GM21737 (cell line): Measurements from ENCODE around the gene HOXC4.

ENCODE experiments used
- ATAC-seq: cut with Tn5 transposase; IDR thresholded peaks from one replicate; pipeline ENCODE4 v1.9.1; 2021; ENCODE audit warnings: mild to moderate bottlenecking, moderate library complexity; ENCODE audit not compliant: unreplicated experiment

Gene HOXC4

DNA sequence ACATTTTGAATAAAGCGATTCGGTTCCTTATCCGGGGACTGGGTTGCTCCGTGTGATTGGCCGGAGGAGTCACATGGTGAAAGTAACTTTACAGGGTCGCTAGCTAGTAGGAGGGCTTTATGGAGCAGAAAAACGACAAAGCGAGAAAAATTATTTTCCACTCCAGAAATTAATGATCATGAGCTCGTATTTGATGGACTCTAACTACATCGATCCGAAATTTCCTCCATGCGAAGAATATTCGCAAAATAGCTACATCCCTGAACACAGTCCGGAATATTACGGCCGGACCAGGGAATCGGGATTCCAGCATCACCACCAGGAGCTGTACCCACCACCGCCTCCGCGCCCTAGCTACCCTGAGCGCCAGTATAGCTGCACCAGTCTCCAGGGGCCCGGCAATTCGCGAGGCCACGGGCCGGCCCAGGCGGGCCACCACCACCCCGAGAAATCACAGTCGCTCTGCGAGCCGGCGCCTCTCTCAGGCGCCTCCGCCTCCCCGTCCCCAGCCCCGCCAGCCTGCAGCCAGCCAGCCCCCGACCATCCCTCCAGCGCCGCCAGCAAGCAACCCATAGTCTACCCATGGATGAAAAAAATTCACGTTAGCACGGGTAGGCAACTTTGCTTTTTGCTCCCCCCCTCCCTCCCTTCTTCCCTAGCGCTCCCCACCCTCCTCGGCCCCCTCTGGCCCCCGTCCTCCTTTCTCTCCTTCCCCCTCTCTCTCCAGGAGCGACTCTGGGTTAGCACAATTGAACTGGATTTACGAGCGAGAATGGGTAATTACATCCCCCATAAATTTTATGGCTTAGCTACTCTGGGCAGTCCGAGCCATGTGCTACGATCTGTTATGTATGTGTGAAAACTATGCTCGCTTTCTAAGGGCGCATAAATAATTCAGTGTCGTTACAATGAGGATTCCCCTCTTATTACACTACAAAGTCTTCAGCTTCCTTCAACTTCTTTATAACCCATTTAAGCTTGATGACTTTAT lies at the start of gene HOXC4:
TSS of gene HOXC4 (plus strand) at position 85 of the 991 bp plus-strand sequence. CDS start at position 173, 88 bp downstream.
- ATAC-seq = no peak

DNA sequence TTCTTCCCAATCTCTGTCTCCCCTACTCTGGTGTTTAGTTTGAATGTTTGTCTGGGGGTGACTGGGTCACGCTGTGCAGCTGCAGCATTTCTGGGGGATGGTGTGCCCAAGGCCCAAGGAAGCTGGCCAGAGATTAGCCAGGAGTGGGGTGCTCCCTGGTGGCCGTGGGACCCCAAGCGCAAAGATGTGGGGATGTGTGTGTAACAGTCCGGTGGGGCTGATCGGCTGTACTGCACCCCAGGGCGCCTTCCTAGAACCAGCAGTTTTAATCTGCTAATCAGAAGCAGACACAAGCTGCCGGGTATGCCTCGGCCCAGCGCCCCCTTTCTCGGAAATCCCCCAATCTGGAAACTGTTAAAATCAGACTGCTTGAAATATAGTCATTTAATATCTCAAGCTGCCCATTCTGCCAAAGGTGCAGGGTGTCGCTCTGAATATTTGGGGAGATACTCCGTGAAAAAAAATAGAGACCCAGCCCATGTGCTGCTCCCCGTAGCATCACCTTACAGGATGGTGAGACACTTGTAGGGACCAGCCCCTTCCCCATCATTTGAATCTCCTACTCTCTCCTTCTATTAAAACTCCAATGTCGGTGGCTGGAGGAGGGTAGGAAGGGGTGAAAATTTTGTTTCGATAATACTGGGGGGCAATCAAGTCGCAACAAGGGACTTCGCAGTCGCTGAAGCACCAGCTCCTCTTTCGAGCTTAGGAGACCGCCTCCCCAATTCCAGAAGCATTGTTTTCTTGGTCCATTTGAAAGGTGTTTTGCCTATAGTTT lies 49.4 kb upstream of the HOXC4 start:
- no peak for ATAC-seq

DNA sequence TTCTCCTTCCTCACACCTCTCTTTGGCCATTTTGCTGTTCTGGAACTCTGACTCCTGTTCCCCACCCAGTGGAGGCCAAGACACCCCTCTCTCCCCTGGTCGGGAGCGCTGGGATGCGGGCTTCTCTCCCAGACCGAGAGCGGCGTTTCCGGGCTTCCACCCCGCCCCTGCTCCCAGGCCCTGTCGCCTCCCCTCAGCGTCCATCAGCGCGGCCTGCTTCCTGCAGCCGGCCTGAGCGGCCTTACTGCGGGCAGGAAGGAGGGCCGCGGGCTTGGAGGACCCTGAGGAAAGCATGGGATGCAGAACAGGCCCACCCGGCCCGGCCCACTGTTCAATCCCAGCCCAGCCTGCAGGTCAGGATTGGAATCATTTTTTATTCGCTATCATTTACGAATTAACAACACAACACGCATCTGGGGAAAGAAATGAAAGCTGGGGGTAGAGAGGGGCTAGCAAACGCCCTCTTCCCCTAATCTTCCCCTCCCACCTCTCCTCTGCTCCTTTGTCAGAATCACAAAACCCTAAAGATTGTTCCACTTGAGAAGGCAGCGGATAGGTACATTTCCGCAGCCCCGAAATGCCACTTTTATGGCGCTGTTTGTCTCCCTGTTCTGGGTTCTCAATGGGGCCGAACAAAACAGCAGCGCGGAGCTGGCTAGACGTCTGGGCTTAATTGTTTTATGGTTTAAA lies 48.6 kb upstream of the HOXC4 start:
- ATAC-seq = no peak

DNA sequence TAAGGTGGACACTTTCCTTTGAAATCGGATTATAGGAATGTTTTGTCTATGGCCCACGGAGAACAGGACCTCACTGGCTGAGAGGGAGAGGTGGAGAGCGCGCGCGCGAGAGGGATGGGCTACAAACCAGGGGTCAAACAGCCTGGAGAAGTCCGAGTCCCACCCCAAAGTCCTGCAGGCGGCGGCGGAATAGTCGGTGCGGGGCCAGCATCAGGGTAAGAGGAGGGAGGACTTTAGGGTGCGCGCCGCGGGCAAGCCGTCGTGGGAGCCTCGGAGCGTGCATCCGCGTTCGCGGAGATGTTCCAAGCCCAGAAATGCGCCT lies 48.1 kb upstream of the HOXC4 start:
- no peak for ATAC-seq

DNA sequence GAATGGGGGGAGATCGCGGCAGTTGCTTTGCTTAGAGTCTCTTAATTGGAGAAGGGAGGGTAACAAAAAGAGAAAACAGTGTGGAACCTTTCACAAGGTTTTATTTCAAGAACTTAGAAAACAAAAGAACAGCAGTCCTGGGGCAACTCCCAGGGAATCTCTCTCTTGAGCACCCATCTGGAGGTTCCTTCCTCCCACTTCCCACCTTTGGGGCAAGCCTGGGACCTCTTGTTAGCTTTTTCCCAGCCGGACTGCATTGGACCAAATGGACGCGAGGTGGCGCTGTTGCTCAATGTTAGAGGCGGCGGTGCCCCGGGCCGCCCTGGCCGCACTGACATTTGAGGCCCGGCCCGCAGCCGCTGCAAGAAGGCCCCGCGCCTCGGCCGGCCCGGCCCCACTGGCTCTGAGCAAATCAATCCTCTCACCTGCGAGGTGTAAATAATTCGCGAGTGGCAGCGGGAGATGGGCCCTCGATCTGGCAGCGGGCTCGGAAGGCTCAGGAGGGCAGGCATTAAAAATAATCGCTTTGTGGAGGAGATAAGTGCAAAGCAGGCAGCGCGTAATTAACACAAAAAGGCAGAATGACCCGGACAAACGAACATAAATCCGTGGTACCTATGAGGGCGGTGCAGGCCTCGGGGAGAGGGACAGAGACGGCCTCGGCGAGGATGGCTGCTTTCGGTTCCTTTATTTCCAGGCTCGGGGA lies 47.6 kb upstream of the HOXC4 start:
- peak; percentile 62 for ATAC-seq

DNA sequence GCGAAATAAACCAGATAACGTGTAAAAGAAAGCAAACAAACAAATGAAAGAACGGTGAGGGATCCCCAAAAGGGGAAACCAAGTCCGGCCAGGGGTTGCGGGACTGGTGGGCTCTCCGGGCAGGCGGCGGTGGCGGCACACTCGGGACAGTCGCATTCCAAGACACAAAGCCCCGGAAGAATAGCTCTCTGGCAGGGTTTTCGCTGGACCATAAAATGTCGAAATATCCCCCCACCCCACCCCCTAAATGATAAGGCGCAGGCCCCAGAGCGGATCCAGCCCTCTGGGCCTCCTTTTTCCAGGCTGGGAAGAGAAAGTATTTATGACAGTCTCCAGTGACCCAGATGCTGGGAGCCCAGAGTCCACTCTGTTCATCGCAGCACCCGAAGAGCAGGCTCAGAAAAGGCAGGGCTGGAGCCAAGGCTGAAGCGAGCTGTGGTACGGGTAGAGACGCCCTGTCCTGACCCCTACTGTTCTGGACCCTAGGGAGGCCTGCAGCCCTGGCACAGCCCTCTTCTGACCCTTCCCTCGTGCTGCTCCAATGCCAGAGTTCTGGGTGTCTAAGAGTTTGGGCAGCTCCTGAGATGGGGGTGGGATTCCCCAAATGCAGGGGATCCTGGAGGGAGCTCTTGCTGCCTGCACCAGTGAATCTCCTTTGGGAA lies 46.9 kb upstream of the HOXC4 start:
- no peak for ATAC-seq

DNA sequence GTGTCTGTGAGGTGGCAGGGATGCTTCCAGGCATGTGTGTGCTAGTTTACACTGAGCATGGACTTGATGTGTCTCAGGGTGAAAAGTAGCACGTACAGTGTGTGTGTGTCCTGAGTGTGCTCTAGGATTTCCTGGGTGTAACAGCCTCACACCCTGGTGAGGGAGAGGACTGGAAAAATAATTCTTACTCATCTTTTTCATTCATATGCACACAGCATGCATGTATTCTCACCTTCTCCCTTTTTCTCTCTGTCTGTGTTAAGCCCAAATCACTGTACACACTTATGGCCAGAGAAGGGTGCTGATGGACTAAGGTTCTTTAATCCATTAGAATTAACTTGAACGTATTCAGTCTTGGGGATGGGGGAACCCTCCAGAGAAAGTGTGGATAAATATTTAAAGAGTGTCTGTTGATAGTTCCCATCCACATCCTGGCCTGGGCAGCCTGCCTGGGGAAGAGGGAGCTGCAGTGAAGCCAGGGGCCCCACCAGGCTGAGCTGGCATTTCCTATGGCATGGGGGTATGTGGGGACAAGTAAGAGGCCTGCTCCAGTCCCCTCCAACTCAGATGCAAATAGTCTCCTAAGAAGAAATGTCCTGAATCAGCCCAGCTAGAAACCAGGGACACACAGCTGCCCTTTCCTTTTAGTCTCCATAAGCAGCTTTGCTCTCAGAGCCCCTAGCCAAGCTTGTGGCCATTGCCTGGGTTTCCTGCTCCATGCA lies 45.9 kb upstream of the HOXC4 start:
- no peak for ATAC-seq

DNA sequence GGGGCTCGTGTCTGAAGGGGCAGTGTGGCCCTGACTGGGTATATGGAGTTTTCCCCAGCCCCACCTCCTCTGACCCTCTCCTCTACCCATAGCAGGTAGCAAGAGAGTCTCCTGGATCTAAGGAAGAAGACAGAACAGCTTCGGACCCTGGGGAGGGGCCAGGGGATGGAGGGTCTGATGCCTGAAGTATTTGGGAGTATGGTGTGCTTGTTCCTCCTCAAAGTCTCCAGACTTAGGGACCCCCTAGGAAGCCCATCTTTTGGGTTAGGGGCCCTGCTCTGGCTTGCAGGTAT lies 45.4 kb upstream of the HOXC4 start:
- ATAC-seq = no peak

DNA sequence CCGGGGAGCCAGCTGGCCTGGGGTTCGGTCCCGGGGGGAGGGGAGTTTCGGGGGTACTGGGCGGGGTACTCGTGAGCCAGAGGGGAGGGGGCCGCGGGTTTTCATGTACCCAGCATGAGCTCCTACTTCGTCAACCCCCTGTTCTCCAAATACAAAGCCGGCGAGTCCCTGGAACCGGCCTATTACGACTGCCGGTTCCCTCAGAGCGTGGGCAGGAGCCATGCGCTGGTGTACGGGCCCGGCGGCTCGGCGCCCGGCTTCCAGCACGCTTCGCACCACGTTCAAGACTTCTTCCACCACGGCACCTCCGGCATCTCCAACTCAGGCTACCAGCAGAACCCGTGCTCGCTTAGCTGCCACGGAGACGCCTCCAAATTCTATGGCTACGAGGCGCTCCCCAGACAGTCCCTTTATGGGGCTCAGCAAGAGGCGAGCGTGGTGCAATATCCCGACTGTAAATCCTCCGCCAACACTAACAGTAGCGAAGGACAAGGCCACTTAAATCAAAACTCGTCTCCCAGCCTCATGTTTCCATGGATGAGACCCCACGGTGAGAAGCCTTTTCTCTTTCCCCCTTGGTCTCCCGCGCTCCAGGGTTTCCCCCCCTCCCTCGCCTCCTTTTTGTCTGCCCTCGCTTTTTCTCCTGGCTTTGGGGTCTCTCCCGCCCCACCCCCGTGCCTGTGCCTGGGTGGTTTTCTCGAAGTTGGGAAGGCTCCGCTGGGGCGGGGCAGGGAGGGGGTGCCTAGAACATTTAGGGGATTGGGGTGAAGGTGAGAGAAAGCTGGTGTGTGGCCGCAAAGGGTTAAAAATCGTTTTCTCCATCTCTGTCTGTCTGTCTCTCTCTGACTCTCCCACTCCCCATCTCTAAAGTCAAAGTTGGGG lies 44.2 kb upstream of the HOXC4 start:
- no peak for ATAC-seq

DNA sequence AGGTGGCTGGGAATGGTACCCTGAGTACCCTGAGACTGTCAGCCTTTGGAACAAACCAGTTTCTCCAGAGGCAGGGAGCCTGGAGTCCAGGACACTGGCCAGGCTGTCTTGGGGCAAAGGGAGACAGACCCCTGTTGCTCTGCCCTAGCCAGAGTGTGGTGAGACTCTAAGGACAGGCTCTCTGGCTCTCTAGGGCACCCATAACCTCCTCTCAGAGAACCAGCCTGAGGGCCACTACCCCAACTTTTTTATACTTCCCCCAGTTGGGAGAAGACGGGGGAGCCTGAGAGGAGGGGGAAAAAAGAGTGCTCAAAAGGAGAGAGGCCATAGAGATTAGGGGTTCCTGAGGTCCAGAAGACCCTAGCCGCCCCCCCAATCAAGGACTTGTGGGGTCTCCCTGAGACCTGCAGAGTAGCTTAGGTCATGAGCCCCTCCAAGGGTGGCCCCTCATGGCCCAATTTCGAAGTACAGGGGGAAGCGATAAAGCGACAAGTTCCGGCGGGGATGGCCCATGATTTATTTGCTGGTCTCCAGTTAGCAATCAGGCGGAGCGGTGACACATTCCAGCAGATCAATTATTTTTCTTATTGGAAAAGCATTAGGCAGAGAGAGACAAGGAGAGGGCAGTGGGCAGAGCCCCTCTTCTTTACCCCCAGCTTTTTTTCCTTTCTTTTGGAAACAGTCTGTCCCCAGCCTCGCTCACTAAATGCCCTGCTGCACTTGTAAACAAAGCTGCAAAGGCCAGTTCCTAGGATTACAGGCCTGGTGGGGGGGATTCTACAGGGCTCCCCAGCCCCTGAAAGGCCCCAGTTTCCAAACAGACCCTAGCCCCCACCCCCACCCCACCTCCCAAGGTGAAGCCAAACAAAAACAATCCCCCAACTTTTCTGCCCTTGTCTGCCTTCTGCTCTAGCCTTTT lies 43.3 kb upstream of the HOXC4 start:
- ATAC-seq = no peak

DNA sequence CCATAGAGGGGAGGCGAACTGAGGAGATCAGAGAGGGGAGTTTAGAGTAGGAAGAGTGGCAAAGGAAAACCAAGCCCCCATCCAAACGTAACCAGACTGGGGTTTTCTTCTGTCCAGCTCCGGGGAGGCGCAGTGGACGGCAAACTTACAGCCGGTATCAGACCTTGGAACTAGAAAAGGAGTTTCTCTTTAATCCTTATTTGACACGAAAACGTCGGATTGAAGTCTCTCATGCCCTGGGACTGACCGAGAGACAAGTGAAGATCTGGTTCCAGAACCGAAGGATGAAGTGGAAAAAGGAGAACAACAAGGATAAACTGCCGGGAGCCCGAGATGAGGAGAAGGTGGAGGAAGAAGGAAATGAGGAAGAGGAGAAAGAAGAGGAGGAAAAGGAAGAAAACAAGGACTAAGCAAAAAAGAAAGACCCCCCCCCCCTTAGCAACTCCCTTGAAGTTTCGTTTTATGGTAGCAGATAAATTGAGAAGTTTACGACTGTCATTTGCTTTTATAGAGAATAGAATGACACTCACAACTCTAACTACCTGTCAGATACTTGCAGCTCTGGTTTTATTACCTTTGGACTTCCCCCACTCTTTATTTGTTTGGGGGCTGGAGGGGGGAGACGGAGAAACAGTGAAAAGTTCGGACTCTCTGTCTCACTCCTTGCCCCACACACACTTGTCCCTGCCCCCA lies 42.5 kb upstream of the HOXC4 start:
- no peak for ATAC-seq

DNA sequence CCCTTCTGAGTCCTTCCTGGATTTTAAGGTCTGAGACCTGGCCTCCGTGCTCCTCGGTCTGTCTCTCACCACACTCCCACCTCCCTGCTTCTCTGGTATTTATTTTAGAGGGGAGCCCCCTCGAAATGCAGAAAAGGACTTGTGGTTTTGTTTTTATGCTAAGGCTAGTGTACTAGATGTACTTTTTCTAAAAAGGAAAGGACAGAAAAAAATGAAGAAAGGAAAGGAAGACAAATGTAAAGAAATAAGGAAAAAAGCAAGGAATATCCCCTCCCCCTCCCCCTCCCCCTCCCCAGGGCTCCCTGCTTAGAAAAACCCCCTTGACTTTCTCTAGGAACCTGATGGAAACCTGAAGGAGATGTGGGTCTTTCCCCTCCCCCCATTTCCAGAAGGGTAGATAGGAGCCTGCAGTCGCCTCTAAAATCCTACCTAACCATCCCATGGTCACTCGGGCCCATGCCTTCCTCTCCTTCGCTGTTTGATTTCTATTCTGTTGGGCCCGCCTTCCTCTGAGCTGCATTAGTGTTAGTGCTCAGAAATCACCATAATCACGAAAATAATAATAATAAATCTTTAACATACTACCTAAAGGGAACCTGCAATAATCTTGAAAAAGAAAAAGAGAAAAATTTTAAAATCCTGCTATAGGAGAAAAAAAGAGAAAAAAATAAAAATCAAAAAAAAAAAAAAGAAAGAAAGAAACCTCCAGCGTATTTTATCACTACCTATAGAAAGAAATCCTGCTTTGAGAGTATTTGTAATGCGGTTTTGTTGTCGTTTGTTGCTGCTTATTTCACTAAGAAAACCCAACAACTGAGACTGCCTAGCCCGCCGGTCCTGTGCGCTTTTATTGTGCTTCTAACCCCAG lies 41.7 kb upstream of the HOXC4 start:
- no peak for ATAC-seq

DNA sequence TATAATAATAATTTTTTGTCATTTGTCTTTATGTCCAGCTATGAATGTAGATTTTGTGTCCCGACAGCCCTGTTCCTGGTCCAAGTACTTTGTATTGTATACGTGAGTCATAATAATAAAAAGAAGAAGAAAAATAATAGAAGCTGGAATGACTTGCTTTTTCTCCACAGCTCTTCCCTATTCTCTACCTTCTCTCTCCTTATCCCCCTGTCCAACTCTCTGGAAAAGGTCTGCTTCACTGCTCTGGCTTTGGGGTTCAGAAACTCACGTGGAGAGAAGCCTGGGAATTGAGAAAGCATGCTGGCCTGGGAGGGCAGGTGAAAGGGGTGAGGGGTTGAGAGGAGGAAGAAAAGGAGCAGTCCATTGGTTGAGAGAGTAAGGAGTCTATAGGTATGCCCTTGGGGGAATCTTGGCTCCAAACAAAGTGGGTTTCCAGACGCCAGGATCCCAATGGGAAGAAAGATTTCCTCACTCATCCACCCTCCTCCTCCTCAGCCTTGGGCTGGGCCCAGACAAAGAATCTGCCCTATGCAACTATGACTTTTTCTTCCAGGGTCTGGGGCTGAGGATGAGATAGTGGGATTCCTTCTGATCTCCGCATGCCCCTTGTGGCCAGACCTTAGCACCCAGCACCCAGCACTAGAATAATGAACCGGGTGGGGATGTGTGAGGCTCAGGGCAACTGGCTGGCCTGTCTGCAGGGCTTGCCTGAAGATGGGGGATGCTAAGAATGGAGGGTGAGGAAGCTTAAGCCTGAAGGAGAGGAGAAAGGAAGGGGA lies 40.8 kb upstream of the HOXC4 start:
- ATAC-seq = no peak

DNA sequence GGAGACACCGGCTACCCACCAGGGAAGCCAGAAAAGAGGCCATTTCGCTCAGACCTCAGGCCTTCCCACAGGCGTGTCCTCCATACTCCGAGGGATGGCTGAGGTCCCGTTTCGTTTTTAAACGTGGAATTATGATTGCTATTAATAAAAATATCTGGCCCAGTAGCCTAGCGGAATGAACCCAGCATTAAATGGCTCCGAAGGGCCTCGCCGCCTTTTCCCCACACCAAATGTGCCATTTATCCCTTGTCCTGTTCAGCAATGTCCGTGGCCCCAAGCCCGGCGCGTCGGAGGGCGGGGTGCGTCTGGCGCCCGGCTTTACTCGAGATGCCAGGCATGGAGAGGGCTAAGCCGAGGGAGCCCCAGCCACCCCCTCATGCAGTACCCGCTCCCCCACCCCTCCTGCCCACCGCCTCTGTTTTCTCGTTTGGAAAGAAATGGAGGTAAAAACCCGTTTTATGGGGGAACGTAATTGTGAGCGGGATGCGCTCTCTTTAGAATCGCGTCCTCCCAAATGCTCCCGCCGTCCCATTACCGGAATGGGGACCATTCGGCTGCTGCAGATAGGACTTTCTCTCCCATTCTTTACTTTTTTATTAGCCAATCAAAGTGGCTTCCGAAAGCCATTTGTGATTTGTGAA lies 39.1 kb upstream of the HOXC4 start:
- no peak for ATAC-seq
